GM18951 (cell line): ENCODE measurements around the gene CEP95.

Experiments
- POLR2A ChIP-seq: IDR thresholded peaks from 4 replicates; pipeline ENCODE4 v1.6.1; 2011; ENCODE audit warnings: mild to moderate bottlenecking; ENCODE audit not compliant: insufficient read length, insufficient read depth; ENCODE audit errors: extremely low read depth
- in situ Hi-C: fragments of 300-500 bp; cut with MboI; formaldehyde crosslinking; loops from one replicate; pipeline ENCODE4 v1.12.0; 2022; ENCODE audit warnings: low sequenced_read_pairs, mixed read lengths, inconsistent platforms; ENCODE audit not compliant: unreplicated experiment

The CEP95 gene

DNA sequence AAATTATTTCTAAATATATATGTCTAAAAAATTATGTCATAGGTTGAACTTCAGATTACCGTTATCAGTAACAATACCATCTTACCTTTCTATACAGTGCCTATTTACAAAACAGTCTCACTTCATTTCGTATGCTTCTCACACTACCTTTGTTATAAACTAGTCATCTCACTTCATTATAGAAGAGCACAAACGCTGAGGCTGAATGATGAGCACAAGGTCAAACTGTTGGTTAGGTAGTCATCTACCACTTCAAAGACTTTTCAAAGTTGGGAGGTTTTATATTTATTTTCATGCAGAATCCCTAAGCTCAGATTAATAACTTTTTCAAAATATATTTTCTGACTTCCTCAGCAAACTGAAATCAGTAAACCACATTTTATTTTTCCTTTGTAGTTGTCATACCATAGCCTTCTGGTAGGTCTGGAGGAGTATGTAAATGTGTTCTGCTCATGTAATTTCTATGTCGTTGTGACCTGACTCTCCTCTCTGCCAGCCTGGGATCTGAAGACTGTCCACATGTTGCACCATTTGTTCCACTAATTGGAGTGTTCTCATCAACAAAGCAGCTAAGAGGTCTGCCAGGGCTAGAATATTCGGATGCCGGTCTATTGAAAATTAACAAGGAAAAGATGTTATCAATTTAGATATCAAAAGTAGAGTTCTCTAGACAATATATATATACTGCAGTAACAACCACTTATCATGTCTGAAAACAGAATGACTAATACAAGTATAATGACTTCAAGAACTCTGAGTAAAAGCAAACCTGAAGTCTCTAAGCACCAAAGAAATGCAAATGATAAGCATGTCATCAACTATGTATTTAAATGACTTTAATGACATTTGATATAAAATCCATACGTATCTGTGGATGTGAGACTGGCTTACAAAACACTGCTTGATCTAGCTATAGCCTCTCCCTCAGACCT is 73.9 kb downstream of the CEP95 start:
- TF ChIP-seq POLR2A: no peak
- in situ Hi-C loops: no loop called here

- TF ChIP-seq POLR2A: no peak
- in situ Hi-C loops: no loop called here
Measured at GRCh38 chr17:64583038-64583437, 76.3 kb downstream of the CEP95 start.

- no peak for TF ChIP-seq POLR2A
- in situ Hi-C loops: no loop called here
Measured at GRCh38 chr17:64585146-64585545, 78.4 kb downstream of the CEP95 start.
